DMS53 (cell line): ENCODE data around the gene PTPN13.
"Not testable (repeated sequence)": the region's sequence is repeated elsewhere in the genome, so short reads cannot be mapped to it uniquely, and the experiment has no call there.

Experiments used
- DNase-seq: peaks from one replicate; lab custom pipeline; 2025; lab: John Stamatoyannopoulos, UW

PTPN13 gene

GRCh38 chr4:86644892-86645291, 50.8 kb downstream of the PTPN13 start:
- DNase-seq, result no peak

DNA sequence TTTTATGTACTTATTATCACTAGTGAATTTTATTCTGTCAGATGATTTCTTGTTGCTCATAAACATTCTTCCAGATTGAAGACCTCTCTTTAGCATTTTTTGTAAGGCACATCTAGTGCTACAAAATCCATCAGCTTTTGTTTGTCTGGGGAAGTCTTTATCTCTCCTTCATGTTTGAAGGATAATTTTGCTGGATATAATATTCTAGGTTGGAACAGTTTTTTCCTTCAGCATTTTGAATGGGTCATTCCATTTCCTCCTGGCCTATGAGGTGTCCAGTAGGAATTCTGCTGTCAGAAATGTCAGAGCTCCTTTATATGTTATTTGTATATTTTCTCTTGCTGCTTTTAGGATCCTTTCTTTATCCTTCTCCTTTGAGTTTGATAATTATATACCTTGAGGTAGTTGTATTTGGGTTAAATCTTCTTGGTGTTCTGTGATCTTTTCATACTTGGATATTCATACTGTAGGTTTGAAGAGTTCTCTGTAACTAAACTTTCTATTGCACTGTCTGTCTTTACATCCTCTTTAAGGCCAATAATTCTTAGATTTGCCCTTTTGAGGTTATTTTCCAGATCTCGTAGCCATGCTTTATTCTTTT, 58.3 kb downstream of the PTPN13 start:
- DNase-seq, result no peak

GRCh38 chr4:86653237-86653865, 59.2 kb downstream of the PTPN13 start:
- DNase-seq, result peak; percentile 56

- not testable (repeated sequence) for DNase-seq
These were observed 62.7 kb downstream of the PTPN13 start for GRCh38 chr4:86656781-86657180.

DNA sequence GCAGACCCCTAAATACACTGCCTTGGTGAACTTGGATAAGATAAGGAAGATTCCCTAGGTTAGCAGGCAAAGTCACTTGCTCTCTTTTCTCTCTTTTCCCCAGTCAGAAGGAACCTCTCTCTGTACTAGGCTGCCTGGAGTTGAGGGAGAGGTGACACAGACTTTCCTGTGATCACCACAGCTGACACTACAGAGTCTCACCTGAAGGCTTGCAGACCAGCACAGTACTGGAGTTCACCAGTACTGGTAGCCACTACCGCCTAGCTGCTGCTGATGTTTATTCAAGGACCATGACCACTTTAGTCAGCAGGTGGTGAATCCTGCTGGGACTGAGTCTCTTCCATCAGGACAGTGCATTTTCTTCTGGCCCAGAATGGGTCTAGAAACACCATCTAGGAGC, 63.3 kb downstream of the PTPN13 start:
- DNase-seq, result peak; percentile 57

- DNase-seq, result peak; percentile 14
These were observed 63.8 kb downstream of the PTPN13 start for GRCh38 chr4:86657910-86658309.

DNA sequence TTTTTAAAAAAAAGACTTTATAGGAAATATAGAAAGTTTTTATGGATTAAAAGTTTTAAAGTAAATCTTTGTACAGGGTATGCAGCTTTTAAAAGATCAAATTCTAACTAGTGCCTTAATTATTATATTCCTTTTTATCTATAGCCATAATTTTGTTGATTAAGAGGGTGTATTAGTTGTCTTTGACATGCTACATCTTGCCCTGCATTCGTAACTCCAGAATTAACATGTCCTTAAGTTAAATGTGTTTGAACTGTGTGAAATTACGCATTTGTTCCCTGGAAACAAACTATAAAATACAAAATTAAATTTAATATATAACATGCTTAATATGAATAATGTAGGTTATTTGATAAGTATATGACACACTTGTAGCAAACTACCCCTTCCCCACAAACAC, 66.3 kb downstream of the PTPN13 start:
- no peak for DNase-seq

GRCh38 chr4:86661006-86661405, 66.9 kb downstream of the PTPN13 start:
- no peak for DNase-seq

- no peak for DNase-seq
These were observed 67.3 kb downstream of the PTPN13 start for GRCh38 chr4:86661418-86661817.

- no peak for DNase-seq
These were observed 70.8 kb downstream of the PTPN13 start for GRCh38 chr4:86664959-86665358.

DNA sequence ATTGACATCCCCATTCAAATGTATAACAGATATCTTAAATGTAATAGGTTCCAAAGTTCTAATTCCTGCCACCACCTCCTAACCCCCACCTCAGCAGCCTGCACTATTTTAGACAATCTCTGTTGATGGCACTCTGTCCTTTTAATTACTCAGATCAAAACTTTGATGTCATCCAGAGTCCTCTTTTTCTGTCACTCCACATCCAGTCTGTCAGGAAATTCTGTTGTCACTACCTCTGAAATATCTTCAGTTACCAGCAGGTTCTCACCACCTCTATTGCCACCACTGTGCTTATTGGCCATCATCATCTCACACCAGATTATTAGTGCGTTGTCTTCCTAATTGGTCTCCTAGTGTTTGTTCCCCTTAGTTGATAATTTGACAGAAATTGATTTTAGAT, 76.2 kb downstream of the PTPN13 start:
- DNase-seq, result no peak

GRCh38 chr4:86670756-86671155, 76.6 kb downstream of the PTPN13 start:
- DNase-seq, result no peak

GRCh38 chr4:86675548-86675947, 81.4 kb downstream of the PTPN13 start:
- no peak for DNase-seq

DNA sequence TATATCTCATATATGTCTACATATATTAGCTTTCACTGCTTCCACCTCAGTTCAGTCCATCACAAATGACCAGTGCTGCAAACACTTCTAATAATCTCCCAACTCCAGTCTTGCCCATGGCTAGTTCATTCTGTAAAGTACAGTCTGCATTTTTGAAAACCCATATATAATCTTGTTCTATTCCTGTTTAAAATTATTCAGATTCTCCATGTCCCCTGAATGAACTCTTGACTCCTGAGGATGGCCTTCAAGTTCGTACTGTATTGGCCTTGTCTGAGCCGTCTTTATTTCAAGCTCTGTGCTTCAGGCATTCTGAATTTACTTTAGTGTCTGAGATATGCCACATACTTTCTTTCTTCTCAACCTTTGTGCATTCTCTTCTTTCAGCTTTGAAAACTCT, 84.7 kb downstream of the PTPN13 start:
- no peak for DNase-seq

DNA sequence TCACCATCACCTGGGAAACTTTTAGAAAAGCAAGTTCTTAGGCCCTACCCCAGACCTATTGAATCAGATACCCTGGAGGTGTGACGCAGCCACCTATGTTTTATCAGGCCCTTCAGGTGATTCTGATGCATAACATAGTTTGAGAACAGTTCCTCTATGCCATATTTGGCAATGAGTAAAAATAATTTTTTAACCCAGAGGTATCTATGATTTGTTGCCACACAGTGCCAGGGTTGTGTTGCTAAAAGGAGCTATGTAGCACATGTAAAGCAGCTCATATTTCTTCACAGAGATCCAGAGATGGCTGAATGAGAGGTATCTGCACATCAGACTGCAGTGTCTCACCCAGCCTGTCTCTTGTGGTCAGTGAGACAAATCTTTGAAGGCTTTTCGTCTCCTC, 85.3 kb downstream of the PTPN13 start:
- DNase-seq, result no peak

DNA sequence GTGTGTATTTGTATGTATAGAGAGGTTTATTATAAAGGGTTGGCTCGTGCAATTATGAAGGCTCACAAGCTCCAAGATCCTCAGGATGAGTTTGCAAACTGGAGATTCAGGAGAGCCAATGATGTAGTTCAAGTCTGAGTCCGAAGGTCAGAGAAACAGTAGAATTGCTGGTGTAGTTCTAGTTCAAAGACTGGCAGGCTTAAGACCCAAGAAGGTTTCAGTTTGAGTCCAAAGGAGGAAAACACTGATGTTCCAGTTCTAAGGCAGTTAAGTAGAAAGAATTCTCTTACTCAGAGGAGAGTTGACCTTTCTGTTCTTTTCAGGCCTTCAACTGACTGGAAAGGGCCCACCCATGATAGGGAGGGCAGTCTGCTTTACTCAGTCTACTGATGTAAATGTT, 89.1 kb downstream of the PTPN13 start:
- no peak for DNase-seq

- no peak for DNase-seq
These were observed 89.9 kb downstream of the PTPN13 start for GRCh38 chr4:86683983-86684382.

DNA sequence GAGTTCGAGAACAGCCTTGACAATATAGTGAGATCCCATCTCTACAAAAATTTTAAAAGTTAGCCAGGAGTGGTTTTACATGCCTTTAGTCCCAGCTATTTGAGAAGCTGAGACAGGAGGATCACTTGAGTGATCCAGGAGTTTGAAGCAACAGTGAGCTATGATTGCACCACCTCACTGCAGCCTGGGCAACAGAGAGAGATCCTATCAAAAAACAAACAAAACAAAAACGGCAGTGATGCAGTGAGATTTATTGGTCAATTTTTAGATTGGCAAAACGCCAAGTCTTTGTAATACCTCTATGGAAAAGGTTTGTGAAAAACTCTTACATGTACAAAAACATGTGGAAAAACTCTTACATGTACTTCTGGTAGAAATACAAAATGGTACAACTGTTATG, 91.3 kb downstream of the PTPN13 start:
- DNase-seq, result peak; percentile 3

- DNase-seq, result no peak
These were observed 92.6 kb downstream of the PTPN13 start for GRCh38 chr4:86686741-86687140.

DNA sequence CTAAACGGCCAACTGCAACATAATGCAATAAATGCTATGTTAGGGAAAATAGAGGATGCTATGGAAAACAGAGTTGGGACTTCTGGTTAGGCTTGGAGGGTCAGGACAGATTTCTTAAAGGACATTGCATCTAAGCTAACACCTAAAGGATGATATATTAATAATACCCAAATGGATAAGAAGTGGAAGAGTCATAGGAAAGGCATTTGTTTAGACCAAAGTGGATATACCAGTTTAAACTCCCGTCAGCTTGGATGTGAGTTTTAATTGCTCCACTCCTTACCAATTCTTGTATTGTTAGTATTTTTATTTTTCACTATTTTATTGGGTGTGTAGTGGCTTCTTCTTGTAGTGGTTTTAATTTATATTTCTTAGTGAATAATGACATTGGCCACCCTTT, 93.9 kb downstream of the PTPN13 start:
- DNase-seq, result peak; percentile 3

- DNase-seq, result no peak
These were observed 110.5 kb downstream of the PTPN13 start for GRCh38 chr4:86704601-86705000.

DNA sequence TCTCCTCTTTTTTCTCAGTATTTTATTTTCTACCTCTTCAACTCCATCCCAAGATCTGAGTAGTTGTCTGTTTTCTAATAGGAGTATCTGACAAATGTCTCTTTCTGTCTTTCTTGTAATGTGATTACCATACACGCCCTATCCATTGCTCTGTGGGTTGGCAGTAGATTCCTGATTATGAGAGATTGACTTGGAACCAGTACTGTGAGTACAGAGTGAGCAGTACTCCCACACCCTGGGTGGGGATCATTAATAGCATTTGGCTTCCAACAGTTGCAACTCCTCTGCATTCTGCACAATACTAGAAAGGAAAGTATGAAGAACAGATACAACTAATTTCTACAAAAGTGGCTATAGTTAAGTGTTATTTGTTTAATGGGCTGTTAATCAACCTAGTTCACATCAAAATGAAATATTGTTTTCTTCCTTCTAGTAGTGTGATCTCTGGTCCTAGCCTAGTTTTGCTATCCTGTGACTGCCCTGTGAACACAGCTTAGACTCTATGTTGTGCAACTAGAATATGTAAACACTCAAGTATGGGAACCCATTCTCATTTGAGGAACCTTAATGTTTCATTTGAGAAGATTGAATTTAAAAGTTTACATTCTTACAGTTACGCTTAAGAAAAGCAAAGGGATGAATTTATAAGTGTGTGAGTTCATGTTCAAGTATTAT, 112.9 kb downstream of the PTPN13 start:
- no peak for DNase-seq

DNA sequence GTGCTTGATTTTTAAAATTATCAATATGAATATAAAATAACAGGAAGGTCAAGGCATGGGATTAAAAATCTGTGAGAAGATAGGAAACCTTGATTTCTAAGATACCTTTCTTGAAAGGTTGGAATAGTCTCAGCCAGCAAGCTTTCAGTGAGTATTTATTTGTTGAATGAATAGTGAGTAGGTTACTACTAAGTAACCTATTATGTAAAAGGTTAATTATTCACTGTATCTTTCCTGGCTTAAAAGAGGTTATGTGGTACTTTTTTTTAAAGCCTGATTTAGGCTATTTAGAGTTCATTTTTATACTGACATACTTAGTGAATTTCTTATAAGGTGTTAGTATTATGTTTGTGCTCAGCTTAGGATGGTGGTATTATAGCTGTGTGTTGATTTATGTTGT, 123.5 kb downstream of the PTPN13 start:
- peak; percentile 27 for DNase-seq

DNA sequence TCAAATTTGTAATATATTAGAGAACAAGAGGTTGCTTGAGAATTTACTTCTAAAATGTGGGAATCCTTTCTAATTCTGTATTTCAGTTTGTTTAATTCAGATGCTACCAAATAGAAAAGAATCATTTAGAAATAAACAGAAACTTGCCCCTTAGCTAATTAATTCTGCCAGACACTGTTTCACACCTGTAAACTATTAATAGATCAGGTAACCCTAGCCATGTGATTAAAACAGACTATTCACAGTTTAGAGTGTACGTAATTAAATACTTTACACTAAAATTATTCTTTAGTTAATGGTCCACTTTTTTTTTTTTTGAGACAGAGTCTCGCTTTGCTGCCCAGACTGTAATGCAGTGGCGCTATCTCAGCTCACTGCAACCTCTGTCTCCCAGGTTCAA, 124.0 kb downstream of the PTPN13 start:
- no peak for DNase-seq
